T-helper 2 cell treated with Interferon-gamma antibody and Interleukin-4, amounts not matched to agents 5 μg/mL and 100 μg/mL, for 36 hours (primary cell): ENCODE measurements around the gene EIF4A3.

Source experiments
- DNase-seq: peaks from one replicate; pipeline ENCODE4 v3.0.0; 2021; ENCODE audit warnings: low spot score
- H3K27ac Mint-ChIP-seq: one replicate; pipeline ENCODE4 v1.8.0; 2021; ENCODE audit warnings: mild to moderate bottlenecking, mixed read lengths
- H3K27me3 Mint-ChIP-seq: one replicate; pipeline ENCODE4 v1.8.0; 2021; ENCODE audit warnings: low read depth, mixed read lengths
- H3K36me3 Mint-ChIP-seq: one replicate; pipeline ENCODE4 v1.8.0; 2021; ENCODE audit warnings: low read depth, mixed read lengths
- H3K4me1 Mint-ChIP-seq: one replicate; pipeline ENCODE4 v1.8.0; 2021; ENCODE audit warnings: low read depth, mixed read lengths
- H3K4me3 Mint-ChIP-seq: one replicate; pipeline ENCODE4 v1.8.0; 2022; ENCODE audit warnings: mild to moderate bottlenecking, moderate library complexity, mixed read lengths
- H3K9me3 Mint-ChIP-seq: one replicate; pipeline ENCODE4 v1.8.0; 2021; ENCODE audit warnings: mixed read lengths

Gene EIF4A3

GRCh38 chr17:80147035-80147822 lies at the start of gene EIF4A3:
Gene EIF4A3, minus strand, starts transcription at chr17:80147128. Its CDS starts 167 bp downstream, at chr17:80146961.
- peak; percentile 98 for DNase-seq
- H3K4me3 Mint-ChIP-seq, result peak within 1 kb of the TSS; percentile 97
- peaks cover 34% of the 10 kb centered on the region for H3K4me1 Mint-ChIP-seq
- H3K36me3 Mint-ChIP-seq, result peaks cover 27% of the 10 kb centered on the region
- H3K27ac Mint-ChIP-seq, result peak within 1 kb of the TSS; percentile 99
- no peaks in the 10 kb centered on the region for H3K27me3 Mint-ChIP-seq
- peaks cover 5% of the 10 kb centered on the region for H3K9me3 Mint-ChIP-seq

GRCh38 chr17:80196652-80197051 lies 49.7 kb upstream of the EIF4A3 start:
- Mint-ChIP-seq H3K36me3 (no peaks in the 10 kb centered on the region), H3K27ac (no peak overlapping the region), H3K27me3 (peaks cover 4% of the 10 kb centered on the region), H3K4me3 (no peak overlapping the region), H3K4me1 (no peaks in the 10 kb centered on the region), H3K9me3 (no peaks in the 10 kb centered on the region)
- DNase-seq, result no peak

- Mint-ChIP-seq H3K27me3 (peaks cover 4% of the 10 kb centered on the region), H3K4me3 (no peak overlapping the region), H3K27ac (no peak overlapping the region), H3K36me3 (no peaks in the 10 kb centered on the region), H3K9me3 (no peaks in the 10 kb centered on the region), H3K4me1 (no peaks in the 10 kb centered on the region)
- DNase-seq, result peak; percentile 22
Measured at GRCh38 chr17:80195671-80196529, 49.0 kb upstream of the EIF4A3 start.

GRCh38 chr17:80195141-80195540 lies 48.2 kb upstream of the EIF4A3 start:
- Mint-ChIP-seq H3K36me3 (no peaks in the 10 kb centered on the region), H3K27me3 (peaks cover 4% of the 10 kb centered on the region), H3K4me3 (no peak overlapping the region), H3K9me3 (no peaks in the 10 kb centered on the region), H3K4me1 (no peaks in the 10 kb centered on the region), H3K27ac (no peak overlapping the region)
- DNase-seq, result no peak

- H3K9me3 Mint-ChIP-seq, result no peaks in the 10 kb centered on the region
- DNase-seq, result no peak
- H3K4me3 Mint-ChIP-seq, result no peak overlapping the region
- H3K36me3 Mint-ChIP-seq, result no peaks in the 10 kb centered on the region
- no peaks in the 10 kb centered on the region for H3K4me1 Mint-ChIP-seq
- no peak overlapping the region for H3K27ac Mint-ChIP-seq
- H3K27me3 Mint-ChIP-seq, result peaks cover 6% of the 10 kb centered on the region
Measured at GRCh38 chr17:80191865-80192661, 45.1 kb upstream of the EIF4A3 start.

- H3K9me3 Mint-ChIP-seq, result no peaks in the 10 kb centered on the region
- peaks cover 7% of the 10 kb centered on the region for H3K27me3 Mint-ChIP-seq
- H3K27ac Mint-ChIP-seq, result no peak overlapping the region
- H3K4me1 Mint-ChIP-seq, result no peaks in the 10 kb centered on the region
- no peaks in the 10 kb centered on the region for H3K36me3 Mint-ChIP-seq
- no peak for DNase-seq
- no peak overlapping the region for H3K4me3 Mint-ChIP-seq
Measured at GRCh38 chr17:80191192-80191591, 44.3 kb upstream of the EIF4A3 start.

- Mint-ChIP-seq H3K36me3 (no peaks in the 10 kb centered on the region), H3K27ac (no peak overlapping the region), H3K9me3 (no peaks in the 10 kb centered on the region), H3K4me3 (no peak overlapping the region), H3K4me1 (no peaks in the 10 kb centered on the region), H3K27me3 (peaks cover 7% of the 10 kb centered on the region)
- DNase-seq, result no peak
Measured at GRCh38 chr17:80190716-80191115, 43.8 kb upstream of the EIF4A3 start.

- Mint-ChIP-seq H3K27me3 (peaks cover 7% of the 10 kb centered on the region), H3K36me3 (no peaks in the 10 kb centered on the region), H3K9me3 (no peaks in the 10 kb centered on the region), H3K4me3 (no peak overlapping the region), H3K27ac (no peak overlapping the region), H3K4me1 (no peaks in the 10 kb centered on the region)
- DNase-seq, result no peak
Measured at GRCh38 chr17:80189611-80190010, 42.7 kb upstream of the EIF4A3 start.

- Mint-ChIP-seq H3K4me1 (no peaks in the 10 kb centered on the region), H3K4me3 (no peak overlapping the region), H3K27ac (no peak overlapping the region), H3K9me3 (no peaks in the 10 kb centered on the region), H3K36me3 (no peaks in the 10 kb centered on the region), H3K27me3 (peaks cover 7% of the 10 kb centered on the region)
- DNase-seq, result no peak
Measured at GRCh38 chr17:80187515-80187941, 40.6 kb upstream of the EIF4A3 start.

GRCh38 chr17:80187090-80187489 lies 40.2 kb upstream of the EIF4A3 start:
- H3K9me3 Mint-ChIP-seq, result no peaks in the 10 kb centered on the region
- no peaks in the 10 kb centered on the region for H3K36me3 Mint-ChIP-seq
- DNase-seq, result no peak
- no peak overlapping the region for H3K27ac Mint-ChIP-seq
- H3K4me3 Mint-ChIP-seq, result no peak overlapping the region
- peaks cover 7% of the 10 kb centered on the region for H3K27me3 Mint-ChIP-seq
- H3K4me1 Mint-ChIP-seq, result no peaks in the 10 kb centered on the region

- DNase-seq, result no peak
- H3K27ac Mint-ChIP-seq, result no peak overlapping the region
Measured at GRCh38 chr17:80185968-80186367, 39.0 kb upstream of the EIF4A3 start.

GRCh38 chr17:80184423-80184714 lies 37.4 kb upstream of the EIF4A3 start:
- Mint-ChIP-seq H3K27me3 (peaks cover 3% of the 10 kb centered on the region), H3K9me3 (no peaks in the 10 kb centered on the region), H3K4me1 (no peaks in the 10 kb centered on the region), H3K27ac (no peak overlapping the region), H3K4me3 (no peak overlapping the region), H3K36me3 (no peaks in the 10 kb centered on the region)
- no peak for DNase-seq

More at GRCh38 chr17:80185968-80186367, 39.0 kb upstream of the EIF4A3 start:
- Mint-ChIP-seq H3K36me3 (no peaks in the 10 kb centered on the region), H3K4me1 (no peaks in the 10 kb centered on the region), H3K9me3 (no peaks in the 10 kb centered on the region), H3K4me3 (no peak overlapping the region), H3K27me3 (peaks cover 3% of the 10 kb centered on the region)

- Mint-ChIP-seq H3K4me1 (no peaks in the 10 kb centered on the region), H3K9me3 (no peaks in the 10 kb centered on the region), H3K27me3 (peaks cover 3% of the 10 kb centered on the region), H3K4me3 (no peak overlapping the region), H3K27ac (no peak overlapping the region), H3K36me3 (no peaks in the 10 kb centered on the region)
- DNase-seq, result no peak
Measured at GRCh38 chr17:80183581-80184422, 36.9 kb upstream of the EIF4A3 start.
